ENCODE data around the gene SH2D3C. TPM values are rescaled to one million over a fixed set of nuclear protein-coding genes. Genes with fewer than 3 reads are reported as not detected.

The SH2D3C gene
- total RNA-seq, 4 donors from 2014 or later: 1.4 to 22.3 (median 4.1) TPM

- TF ChIP-seq CTCF (IDR thresholded peaks at IDR 0.05): no peak
- peak; percentile 54 to 73 for TF ChIP-seq POLR2A (IDR thresholded peaks at IDR 0.05)
- peaks cover 0 to 13% (median 0%) of the 10 kb centered on the region in 3 donors for H3K36me3 ChIP-seq
- H3K4me1 ChIP-seq: peaks cover 7 to 34% (median 13%) of the 10 kb centered on the region in 4 donors
- H3K27me3 ChIP-seq: no peaks in the 10 kb centered on the region
- peak; percentile 88 to 93 (median 90) for DNase-seq
- peak within 1 kb of the TSS; percentile 54 to 82 (median 76) for H3K4me3 ChIP-seq
- H3K9me3 ChIP-seq: no peaks in the 10 kb centered on the region
- peak within 1 kb of the TSS; percentile 82 to 93 (median 92) for H3K27ac ChIP-seq
These were observed 24.3 kb upstream of the SH2D3C start, which contains the start of gene FPGS for GRCh38 chr9:127802576-127803443. FPGS (plus strand) TSS chr9:127802882; CDS start chr9:127802925, 43 bp downstream.

- H3K27me3 ChIP-seq: no peaks in the 10 kb centered on the region
- H3K4me3 ChIP-seq: peak overlapping the region; percentile 54 to 82 (median 76)
- H3K27ac ChIP-seq: peak overlapping the region; percentile 82 to 93 (median 92)
- TF ChIP-seq POLR2A (IDR thresholded peaks at IDR 0.05) (no peak), CTCF (IDR thresholded peaks at IDR 0.05) (peak in 2 of 6 experiments; percentile 23 to 32)
- H3K9me3 ChIP-seq: no peaks in the 10 kb centered on the region
- H3K36me3 ChIP-seq: peaks cover 0 to 6% (median 0%) of the 10 kb centered on the region in 3 donors
- no peak for DNase-seq
- peaks cover 7 to 41% (median 20%) of the 10 kb centered on the region in 4 donors for H3K4me1 ChIP-seq
These were observed 23.6 kb upstream of the SH2D3C start for GRCh38 chr9:127801955-127802575.

GRCh38 chr9:127796852-127797370 is 18.4 kb upstream of the SH2D3C start:
- Histone ChIP-seq H3K4me3 (no peak overlapping the region), H3K36me3 (peaks cover 0 to 14% (median 0%) of the 10 kb centered on the region in 3 donors), H3K4me1 (peaks cover 3 to 47% (median 20%) of the 10 kb centered on the region in 4 donors), H3K9me3 (no peaks in the 10 kb centered on the region), H3K27me3 (no peaks in the 10 kb centered on the region), H3K27ac (peak overlapping the region; percentile 28 to 75 (median 57))
- peak in 2 of 3 donors; percentile 48 to 51 for DNase-seq
- TF ChIP-seq POLR2A (IDR thresholded peaks at IDR 0.05): no peak
- TF ChIP-seq CTCF (IDR thresholded peaks at IDR 0.05): no peak

- peak; percentile 31 to 72 (median 62) for DNase-seq
- peaks cover 0 to 20% (median 0%) of the 10 kb centered on the region in 3 donors for H3K36me3 ChIP-seq
- no peaks in the 10 kb centered on the region for H3K9me3 ChIP-seq
- H3K27me3 ChIP-seq: no peaks in the 10 kb centered on the region
- no peak overlapping the region for H3K4me3 ChIP-seq
- TF ChIP-seq POLR2A (IDR thresholded peaks at IDR 0.05) (no peak), CTCF (IDR thresholded peaks at IDR 0.05) (no peak)
- H3K27ac ChIP-seq: peak overlapping the region; percentile 28 to 75 (median 57)
- peaks cover 0 to 47% (median 20%) of the 10 kb centered on the region in 4 donors for H3K4me1 ChIP-seq
These were observed 17.9 kb upstream of the SH2D3C start for GRCh38 chr9:127796225-127796813.

All from Peyer's patch (tissue), 4 donors.